GM18508 (cell line): ENCODE measurements around the gene WBP2.
"Not testable (repeated sequence)": the region's sequence is repeated elsewhere in the genome, so short reads cannot be mapped to it uniquely, and the experiment has no call there.

Experiments
- ATAC-seq: cut with Tn5 transposase; IDR thresholded peaks from one replicate; pipeline ENCODE4 v1.9.1; 2021; ENCODE audit warnings: moderate number of reproducible peaks; ENCODE audit not compliant: insufficient read depth, unreplicated experiment

The WBP2 gene

GRCh38 chr17:75891022-75891604 is 36.0 kb upstream of the WBP2 start:
- ATAC-seq = no peak

- ATAC-seq = no peak
Measured at GRCh38 chr17:75889454-75889853, 34.3 kb upstream of the WBP2 start.

GRCh38 chr17:75888484-75888883 is 33.3 kb upstream of the WBP2 start:
- no peak for ATAC-seq

DNA sequence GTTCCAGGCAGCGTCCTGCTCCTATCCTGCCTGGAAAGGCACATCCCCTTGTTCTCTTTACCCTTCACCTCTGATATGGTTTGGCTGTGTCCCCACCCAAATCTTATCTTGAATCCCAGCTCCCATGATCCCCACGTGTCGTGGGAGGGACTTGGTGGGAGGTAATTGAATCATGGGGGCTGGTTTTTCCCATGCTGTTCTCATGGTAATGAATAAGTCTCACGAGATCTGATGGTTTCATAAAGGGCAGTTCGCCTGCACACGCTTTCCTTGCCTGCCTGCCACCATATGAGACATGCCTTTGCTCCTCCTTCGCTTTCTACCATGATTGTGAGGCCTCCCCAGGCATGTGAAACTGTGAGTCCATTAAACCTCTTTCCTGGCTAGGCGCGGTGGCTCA is 30.7 kb upstream of the WBP2 start:
- not testable (repeated sequence) for ATAC-seq

GRCh38 chr17:75885431-75885830 is 30.3 kb upstream of the WBP2 start:
- no peak for ATAC-seq

- no peak for ATAC-seq
Measured at GRCh38 chr17:75881678-75882454, 26.7 kb upstream of the WBP2 start.

DNA sequence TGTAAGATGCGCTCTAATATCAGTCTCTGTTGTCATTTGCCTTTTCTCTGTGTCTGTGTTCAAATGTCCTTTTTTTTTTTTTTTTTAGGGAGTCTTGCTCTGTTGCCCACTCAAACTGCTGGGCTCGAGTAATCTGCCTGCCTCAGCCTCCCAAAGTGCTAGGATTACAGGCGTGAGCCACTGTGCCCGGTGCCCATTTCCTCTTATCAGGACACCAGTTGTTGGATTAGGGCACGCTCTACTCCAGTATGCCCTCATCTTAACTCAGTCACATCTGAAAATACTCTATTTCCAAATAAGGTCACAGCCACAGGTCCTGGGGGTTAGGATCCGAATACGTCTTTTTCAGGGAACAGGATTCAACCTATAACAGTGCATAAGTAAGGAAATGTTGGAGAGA is 25.1 kb upstream of the WBP2 start:
- no peak for ATAC-seq

DNA sequence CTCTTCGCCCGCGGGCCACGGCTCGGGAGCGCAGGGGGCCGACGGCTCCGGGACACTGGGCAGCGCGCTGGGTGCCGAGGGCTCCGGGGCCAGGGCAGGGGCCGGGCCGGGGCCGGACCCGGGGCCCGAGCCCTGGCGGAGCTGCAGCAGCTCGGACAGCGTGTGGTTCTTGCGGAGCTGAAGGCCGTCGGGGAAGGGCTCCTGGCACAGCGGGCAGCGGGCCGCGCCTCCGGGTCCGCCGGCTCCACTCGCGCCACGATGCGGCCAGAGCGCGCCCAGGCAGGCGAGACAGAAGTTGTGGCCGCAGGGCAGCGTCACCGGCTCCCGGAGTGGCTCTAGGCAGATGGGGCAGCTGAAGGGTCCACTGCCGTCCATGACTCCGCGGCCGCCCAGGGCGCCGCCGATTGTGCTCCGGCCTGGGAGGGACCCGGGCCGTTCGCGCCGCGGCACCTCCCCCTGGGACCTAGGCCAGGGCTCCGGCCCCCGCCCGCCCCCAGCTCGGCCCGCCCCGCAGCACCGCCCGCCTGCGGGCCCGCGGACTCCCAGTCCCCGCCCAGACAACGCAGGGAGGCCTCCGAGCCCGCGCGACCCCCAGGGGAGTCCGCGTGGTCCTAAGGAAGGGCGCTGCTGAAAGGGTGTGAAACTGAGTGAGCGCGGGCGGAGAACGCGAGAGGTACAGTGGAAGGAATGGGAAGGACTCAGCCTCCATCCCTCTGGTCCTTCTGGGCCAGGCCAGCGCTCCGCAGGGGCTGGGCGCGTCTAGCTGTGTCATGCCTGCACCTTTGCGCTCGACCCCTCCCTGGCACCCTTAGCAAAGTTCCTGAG is 23.3 kb upstream of the WBP2 start, which contains the start of gene TRIM47:
Gene TRIM47, minus strand, starts transcription at position 408 of the 825 bp plus-strand sequence. Its CDS starts 33 bp downstream, at position 375.
- ATAC-seq = no peak

DNA sequence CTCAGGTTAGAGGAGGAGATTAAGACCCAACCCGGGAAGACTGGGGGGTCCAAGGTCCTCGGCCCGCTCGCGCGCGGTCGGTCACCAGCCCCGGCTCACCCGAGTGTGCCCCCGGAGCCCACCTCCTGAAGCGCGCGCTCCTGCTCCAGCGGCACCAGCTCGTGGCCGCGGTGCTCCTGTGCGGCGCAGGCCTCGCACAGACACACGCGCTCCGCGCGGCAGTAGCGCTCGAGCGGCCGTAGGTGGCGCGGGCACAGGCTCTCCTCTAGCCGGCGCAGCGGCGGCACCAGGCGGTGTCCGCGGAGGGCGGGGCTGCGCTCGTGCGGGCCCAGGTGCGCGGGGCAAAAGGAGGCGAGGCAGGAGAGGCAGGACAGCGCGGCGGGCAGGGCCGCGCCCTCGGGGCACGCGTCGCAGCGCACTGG is 22.6 kb upstream of the WBP2 start:
- no peak for ATAC-seq

DNA sequence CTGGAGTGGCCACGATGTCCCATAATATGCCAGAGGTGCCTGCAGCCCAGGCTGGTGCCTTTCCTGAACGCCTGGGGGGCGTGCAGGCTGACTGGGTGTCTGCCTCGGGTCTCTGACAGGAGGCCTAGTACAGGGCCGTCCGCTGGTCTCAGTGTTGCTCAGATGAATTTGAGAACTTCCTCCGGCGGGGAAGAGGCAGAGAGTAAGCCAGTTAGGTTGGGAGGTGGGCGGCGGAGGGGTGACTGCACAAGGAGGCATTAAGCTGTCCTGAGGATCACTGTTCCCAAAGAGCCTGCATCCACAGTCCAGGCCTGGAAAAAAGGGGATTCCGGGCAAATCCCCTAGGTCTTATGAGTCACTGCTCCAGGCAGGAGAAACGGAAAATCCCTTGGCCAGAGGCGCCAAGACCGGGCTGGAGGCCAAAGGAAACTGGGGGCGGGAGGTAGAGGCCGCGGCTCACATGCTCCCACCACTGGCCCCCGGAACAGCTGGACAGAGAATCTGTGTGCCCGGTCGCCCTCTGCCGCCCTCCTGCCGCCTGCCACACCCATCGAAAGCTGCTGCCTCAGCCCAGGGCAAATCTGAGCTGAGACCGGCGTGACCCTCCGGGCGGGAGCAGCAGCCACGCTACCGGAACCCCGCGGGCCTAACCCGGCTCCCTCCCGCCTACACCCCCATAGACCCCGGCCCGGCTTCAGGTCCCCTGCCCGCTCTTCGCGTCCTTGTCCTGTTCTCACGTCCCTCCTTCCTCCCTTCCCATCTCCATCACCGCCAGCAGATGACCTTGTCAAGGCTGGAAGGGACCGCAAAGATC is 22.0 kb upstream of the WBP2 start:
- no peak for ATAC-seq

DNA sequence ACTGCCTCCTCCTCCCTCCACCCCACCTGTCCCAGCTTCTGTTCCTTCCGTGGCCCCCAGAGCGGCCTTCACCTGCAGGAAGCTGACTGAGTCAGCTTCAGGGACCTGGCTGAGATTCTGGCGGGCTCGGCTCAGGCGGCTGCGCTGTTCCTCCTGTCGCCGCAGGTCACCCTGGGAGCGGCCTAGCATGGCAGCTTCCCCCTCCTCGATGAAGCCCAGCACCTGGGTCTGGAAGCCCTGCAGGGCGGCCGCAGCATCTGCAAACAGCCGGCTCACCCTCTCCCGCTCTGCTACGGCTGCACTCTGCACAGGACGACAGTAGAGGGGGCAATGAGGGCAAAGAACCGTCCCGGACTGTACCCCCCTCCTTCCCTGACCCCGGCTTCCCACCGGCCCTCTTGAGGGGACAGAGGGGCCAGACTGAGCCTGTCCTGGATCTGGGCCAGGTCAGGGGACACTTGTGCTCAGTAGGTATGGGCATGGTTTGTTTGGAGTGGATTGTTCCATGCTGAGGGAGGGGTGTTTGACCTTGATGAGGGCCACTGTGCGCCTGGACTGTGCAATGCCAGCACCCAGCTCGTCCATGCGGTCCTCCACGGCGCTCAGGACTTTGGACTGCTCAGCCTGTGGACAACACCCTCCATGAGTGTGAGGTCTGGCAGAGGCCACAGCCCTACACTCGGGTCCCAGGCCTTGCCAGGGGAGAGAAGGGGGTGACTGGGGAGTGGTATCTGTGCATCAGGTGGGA is 21.2 kb upstream of the WBP2 start:
- no peak for ATAC-seq

DNA sequence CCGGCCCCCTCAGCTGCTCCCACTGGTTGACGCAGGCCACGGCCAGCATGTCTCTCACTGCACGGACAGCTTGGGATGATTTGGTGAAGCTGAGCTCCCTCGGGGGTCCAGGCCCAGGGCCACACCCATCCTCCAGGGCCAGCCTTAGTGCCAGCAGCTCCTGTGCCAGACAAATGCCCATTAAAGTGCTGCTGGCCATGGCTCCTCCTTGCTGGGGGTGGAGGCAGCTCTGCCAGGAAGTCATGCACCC is 20.7 kb upstream of the WBP2 start:
- ATAC-seq = no peak

GRCh38 chr17:75875182-75875939 is 20.2 kb upstream of the WBP2 start:
- no peak for ATAC-seq

DNA sequence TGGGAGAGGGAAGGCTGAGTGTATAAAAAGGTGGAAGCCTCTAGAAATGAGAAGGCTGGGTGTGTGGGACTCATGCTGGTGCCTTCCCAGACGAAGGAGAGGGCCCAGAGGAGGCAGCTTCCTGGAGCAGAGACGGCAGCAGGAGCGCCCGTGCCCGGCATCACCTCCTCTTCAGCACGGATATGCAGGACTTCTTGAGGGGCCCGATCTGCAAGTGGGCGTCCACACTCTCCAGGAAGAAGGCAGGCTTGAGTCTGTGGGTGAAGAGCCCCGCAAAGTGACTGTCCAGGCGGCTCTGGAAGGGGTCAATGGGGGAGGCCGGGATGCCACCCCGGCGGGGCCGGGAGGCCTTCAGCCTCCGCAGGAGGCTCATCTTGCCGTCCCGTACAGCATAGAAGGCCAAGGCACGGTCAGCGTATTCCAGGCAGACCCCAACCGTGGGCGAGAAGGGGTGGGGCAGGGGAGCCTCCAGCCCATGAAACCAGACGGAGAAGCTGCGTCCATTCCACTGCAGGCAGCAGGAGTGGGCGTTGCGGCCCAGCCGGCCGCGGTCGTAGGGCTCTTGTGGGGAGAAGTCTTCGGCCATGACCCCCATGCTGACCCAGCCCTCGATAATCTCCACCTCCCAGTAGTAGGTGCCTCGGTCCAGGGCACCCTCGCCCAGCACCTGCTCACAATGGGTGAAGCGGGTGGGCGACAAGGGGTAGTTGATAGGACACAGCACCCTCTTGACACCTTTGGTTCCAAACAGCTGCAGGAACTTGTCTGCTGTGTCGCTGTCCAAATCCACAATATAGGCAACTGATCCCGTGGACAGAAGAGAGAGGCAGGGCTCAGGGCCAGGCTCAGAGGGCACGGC is 19.4 kb upstream of the WBP2 start:
- no peak for ATAC-seq

DNA sequence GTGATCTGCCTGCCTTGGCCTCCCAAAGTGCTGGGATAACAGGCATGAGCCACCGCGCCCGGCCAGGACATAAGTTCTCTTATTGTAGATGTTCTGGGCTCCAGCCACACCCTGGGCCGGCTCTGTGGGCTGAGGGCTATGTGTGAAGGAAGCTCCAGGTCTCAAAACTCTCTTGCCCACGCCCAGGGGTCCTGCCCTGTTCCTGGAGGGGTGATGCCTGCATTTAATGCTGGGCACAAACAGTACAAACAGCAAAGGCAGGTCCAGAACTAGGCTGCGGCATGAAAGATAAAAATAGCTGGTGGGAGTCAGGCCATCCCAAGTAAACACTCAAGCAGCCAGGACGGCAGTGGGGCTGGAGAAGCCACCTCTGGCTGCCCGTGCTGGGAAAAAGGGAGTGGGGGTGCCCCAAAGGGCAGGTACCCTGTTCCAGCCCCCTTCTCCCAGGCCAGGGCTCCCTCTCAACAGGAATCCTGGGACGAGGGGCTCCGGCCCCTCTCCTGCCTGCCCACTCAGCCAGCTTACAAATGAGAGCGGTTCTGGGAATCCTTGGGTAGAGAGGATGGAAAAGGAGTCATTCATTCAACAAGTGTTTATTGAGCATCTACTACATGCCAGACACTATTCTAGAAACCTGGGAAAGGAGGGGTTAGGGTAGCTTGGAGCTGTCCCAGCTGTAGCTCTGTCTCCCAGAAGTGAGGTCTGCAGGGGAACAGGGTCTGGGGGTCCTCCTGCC is 18.6 kb upstream of the WBP2 start:
- ATAC-seq = no peak

GRCh38 chr17:75872434-75873351 is 17.6 kb upstream of the WBP2 start:
- no peak for ATAC-seq

DNA sequence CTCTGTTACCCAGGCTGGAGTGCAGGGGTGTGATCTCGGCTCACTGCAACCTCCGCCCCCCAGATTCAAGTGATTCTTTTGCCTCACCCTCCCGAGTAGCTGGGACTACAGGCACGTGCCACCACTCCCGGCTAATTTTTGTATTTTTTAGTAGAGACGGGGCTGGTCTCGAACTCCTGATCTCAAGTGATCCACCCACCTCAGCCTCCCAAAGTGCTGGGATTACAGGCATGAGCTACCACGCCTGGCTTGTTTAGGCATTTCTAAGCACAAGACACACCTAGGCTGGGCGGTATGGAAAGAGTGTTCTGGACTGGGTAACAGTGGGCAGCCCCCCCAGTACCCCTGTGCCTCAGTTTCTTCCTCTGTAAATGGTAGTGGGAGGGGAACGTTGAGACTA is 15.1 kb upstream of the WBP2 start:
- not testable (repeated sequence) for ATAC-seq
